ENCODE data around the gene ATRN. TPM values are rescaled to one million over a fixed set of nuclear protein-coding genes. Genes with fewer than 3 reads are reported as not detected.

ATRN gene
- total RNA-seq, 1 experiment from 2014 or later: 19.9 TPM

DNA sequence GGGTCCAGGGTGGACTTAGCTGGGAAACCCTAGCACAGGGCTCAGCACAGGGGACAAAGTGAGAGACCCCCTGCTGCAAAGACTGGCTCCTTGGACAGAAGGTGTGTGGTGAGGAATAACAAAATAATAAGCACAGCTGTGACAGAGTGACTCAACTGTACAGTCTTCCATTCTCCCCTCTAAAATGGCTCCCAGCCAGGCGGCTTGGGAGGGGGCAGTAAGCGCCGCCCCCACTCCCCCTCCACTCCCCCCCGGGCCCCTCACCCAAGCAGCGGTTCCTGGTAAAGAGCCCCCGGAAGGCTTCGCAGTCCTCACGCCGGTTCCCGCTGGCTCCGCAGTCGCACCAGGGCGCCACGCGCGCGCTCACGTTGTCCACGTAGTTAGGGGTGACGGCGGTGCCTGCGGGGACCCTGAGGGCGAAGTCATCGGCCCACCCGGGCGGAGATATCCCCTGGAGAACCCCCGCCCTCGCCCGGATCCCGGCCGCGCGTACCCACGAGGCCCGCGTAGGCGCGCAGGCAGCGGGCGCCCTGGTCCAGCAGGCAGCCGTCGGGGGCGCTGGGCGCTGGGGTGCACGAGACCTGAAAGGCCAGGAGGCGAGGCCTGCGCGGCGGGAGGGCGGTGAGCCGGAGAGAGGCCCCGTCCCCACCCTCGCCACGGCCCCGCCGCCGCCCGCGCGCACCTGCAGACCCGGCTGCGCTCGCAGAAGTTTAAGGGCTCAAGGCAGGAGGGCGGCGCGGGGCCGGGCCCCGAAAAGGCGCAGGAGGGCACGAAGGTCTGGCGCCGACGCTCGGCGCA is 189.6 kb downstream of the ATRN start:
- CTCF ChIA-PET: interaction anchor here (1.0 to 4.4 kb wide), 5 partner anchors 11 to 107 kb away, joined by 3 to 17 read pairs (median 5); partner anchors contain the start of gene ADISSP
- Mint-ChIP-seq H3K36me3 (no peaks in the 10 kb centered on the region), H3K27me3 (ENCODE audit: low read depth) (peaks cover 60% of the 10 kb centered on the region), H3K27ac (no peak overlapping the region), H3K4me3 (peak overlapping the region; percentile 34; the same call in 1 of the 2 replicates), H3K9me3 (peaks cover 2% of the 10 kb centered on the region; the same call in 1 of the 2 replicates), H3K4me1 (peaks cover 8% of the 10 kb centered on the region; the same call in 1 of the 2 replicates)
- ATAC-seq (no peak; the same call in 1 of the 2 replicates), DNase-seq (ENCODE audit: low spot score) (peak; percentile 30)
- POLR2A ChIA-PET: no interaction called here
- TF ChIP-seq CREB1 (CRISPR knock-in tag; IDR thresholded peaks at IDR 0.05): no peak
- TF ChIP-seq, protein P1, sequence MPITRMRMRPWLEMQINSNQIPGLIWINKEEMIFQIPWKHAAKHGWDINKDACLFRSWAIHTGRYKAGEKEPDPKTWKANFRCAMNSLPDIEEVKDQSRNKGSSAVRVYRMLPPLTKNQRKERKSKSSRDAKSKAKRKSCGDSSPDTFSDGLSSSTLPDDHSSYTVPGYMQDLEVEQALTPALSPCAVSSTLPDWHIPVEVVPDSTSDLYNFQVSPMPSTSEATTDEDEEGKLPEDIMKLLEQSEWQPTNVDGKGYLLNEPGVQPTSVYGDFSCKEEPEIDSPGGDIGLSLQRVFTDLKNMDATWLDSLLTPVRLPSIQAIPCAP (CRISPR knock-in tag; IDR thresholded peaks at IDR 0.05): no peak
- no peak for TF ChIP-seq KAT7 (CRISPR knock-in tag; IDR thresholded peaks at IDR 0.05; ENCODE audit: borderline replicate concordance)
- no peak for TF ChIP-seq TP53 (CRISPR knock-in tag; IDR thresholded peaks at IDR 0.05)
- TF ChIP-seq, protein P2, sequence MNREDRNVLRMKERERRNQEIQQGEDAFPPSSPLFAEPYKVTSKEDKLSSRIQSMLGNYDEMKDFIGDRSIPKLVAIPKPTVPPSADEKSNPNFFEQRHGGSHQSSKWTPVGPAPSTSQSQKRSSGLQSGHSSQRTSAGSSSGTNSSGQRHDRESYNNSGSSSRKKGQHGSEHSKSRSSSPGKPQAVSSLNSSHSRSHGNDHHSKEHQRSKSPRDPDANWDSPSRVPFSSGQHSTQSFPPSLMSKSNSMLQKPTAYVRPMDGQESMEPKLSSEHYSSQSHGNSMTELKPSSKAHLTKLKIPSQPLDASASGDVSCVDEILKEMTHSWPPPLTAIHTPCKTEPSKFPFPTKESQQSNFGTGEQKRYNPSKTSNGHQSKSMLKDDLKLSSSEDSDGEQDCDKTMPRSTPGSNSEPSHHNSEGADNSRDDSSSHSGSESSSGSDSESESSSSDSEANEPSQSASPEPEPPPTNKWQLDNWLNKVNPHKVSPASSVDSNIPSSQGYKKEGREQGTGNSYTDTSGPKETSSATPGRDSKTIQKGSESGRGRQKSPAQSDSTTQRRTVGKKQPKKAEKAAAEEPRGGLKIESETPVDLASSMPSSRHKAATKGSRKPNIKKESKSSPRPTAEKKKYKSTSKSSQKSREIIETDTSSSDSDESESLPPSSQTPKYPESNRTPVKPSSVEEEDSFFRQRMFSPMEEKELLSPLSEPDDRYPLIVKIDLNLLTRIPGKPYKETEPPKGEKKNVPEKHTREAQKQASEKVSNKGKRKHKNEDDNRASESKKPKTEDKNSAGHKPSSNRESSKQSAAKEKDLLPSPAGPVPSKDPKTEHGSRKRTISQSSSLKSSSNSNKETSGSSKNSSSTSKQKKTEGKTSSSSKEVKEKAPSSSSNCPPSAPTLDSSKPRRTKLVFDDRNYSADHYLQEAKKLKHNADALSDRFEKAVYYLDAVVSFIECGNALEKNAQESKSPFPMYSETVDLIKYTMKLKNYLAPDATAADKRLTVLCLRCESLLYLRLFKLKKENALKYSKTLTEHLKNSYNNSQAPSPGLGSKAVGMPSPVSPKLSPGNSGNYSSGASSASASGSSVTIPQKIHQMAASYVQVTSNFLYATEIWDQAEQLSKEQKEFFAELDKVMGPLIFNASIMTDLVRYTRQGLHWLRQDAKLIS (CRISPR knock-in tag; IDR thresholded peaks at IDR 0.05; ENCODE audit: borderline replicate concordance): no peak
- TF ChIP-seq, protein P3, sequence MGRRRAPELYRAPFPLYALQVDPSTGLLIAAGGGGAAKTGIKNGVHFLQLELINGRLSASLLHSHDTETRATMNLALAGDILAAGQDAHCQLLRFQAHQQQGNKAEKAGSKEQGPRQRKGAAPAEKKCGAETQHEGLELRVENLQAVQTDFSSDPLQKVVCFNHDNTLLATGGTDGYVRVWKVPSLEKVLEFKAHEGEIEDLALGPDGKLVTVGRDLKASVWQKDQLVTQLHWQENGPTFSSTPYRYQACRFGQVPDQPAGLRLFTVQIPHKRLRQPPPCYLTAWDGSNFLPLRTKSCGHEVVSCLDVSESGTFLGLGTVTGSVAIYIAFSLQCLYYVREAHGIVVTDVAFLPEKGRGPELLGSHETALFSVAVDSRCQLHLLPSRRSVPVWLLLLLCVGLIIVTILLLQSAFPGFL (CRISPR knock-in tag; IDR thresholded peaks at IDR 0.05; ENCODE audit: borderline replicate concordance): no peak
- no peak for TF ChIP-seq SOX15 (CRISPR knock-in tag; IDR thresholded peaks at IDR 0.05)
- no peak for TF ChIP-seq GTF2I (CRISPR knock-in tag; conservative IDR thresholded peaks at IDR 0.05)
- TF ChIP-seq, protein P4, sequence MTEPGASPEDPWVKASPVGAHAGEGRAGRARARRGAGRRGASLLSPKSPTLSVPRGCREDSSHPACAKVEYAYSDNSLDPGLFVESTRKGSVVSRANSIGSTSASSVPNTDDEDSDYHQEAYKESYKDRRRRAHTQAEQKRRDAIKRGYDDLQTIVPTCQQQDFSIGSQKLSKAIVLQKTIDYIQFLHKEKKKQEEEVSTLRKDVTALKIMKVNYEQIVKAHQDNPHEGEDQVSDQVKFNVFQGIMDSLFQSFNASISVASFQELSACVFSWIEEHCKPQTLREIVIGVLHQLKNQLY (CRISPR knock-in tag; IDR thresholded peaks at IDR 0.05): no peak
- TF ChIP-seq, protein P5, sequence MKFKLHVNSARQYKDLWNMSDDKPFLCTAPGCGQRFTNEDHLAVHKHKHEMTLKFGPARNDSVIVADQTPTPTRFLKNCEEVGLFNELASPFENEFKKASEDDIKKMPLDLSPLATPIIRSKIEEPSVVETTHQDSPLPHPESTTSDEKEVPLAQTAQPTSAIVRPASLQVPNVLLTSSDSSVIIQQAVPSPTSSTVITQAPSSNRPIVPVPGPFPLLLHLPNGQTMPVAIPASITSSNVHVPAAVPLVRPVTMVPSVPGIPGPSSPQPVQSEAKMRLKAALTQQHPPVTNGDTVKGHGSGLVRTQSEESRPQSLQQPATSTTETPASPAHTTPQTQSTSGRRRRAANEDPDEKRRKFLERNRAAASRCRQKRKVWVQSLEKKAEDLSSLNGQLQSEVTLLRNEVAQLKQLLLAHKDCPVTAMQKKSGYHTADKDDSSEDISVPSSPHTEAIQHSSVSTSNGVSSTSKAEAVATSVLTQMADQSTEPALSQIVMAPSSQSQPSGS (CRISPR knock-in tag; IDR thresholded peaks at IDR 0.05; ENCODE audit: borderline replicate concordance, low read depth): no peak
- TF ChIP-seq TEAD1 (CRISPR knock-in tag; IDR thresholded peaks at IDR 0.05): no peak

DNA sequence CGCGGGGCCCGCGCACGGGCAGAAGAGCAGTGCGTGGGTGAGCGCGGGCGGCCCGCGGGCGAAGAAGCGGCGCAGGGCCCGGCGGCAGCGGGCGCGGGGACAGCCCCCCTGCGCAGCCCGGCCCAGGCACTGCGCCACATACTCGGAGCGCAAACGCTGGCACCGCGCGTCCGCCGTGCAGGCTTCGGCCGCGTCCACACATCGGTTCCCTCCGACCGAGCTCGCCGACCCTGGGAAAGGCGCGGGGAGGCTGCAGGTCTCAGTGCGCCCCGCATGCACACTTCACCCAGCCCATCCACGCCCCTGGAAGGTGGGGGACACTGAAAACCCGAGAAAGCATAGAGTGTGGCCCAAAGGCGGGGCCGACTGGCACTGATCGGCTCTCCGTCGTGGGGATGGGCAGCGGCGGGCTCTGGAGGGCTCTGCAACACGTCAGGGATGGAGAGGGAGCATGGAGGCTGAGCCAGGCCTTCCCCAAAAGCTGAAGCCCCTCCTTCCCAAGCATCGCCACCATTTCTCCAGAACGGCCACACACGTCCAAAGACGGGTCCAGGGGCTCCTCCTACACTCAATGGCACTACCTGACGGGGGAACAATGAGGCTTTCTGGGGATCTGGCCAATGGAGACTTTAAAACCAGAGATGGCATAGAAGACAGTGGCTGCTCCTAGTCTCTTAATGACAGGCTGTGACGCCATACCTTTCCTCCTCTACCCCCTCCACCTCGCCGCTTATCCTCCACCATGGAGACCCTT is 190.4 kb downstream of the ATRN start:
- CTCF ChIA-PET: interaction anchor here (0.9 to 4.4 kb wide), 5 partner anchors 10 to 107 kb away, joined by 3 to 17 read pairs (median 5); partner anchors contain the start of gene ADISSP
- Mint-ChIP-seq H3K4me1 (peaks cover 10% of the 10 kb centered on the region; the same call in 1 of the 2 replicates), H3K27me3 (ENCODE audit: low read depth) (peaks cover 60% of the 10 kb centered on the region), H3K36me3 (no peaks in the 10 kb centered on the region), H3K4me3 (peak overlapping the region; percentile 51), H3K27ac (no peak overlapping the region), H3K9me3 (no peaks in the 10 kb centered on the region)
- DNase-seq (ENCODE audit: low spot score) (peak; percentile 43), ATAC-seq (peak; percentile 29)
- POLR2A ChIA-PET: no interaction called here
- TF ChIP-seq TCF7 (CRISPR knock-in tag; IDR thresholded peaks at IDR 0.05; ENCODE audit: low read depth) (no peak), NR2C2 (CRISPR knock-in tag; IDR thresholded peaks at IDR 0.05) (no peak), ZNF423 (CRISPR knock-in tag; IDR thresholded peaks at IDR 0.05) (no peak)
- TF ChIP-seq, protein P6, sequence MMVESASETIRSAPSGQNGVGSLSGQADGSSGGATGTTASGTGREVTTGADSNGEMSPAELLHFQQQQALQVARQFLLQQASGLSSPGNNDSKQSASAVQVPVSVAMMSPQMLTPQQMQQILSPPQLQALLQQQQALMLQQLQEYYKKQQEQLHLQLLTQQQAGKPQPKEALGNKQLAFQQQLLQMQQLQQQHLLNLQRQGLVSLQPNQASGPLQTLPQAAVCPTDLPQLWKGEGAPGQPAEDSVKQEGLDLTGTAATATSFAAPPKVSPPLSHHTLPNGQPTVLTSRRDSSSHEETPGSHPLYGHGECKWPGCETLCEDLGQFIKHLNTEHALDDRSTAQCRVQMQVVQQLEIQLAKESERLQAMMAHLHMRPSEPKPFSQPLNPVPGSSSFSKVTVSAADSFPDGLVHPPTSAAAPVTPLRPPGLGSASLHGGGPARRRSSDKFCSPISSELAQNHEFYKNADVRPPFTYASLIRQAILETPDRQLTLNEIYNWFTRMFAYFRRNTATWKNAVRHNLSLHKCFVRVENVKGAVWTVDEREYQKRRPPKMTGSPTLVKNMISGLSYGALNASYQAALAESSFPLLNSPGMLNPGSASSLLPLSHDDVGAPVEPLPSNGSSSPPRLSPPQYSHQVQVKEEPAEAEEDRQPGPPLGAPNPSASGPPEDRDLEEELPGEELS (CRISPR knock-in tag; IDR thresholded peaks at IDR 0.05): no peak
